ENCODE data around the gene MED27.
"Not testable (repeated sequence)": the region's sequence is repeated elsewhere in the genome, so short reads cannot be mapped to it uniquely, and the experiment has no call there.

The MED27 gene

GRCh38 chr9:132077881-132078698, 1.6 kb downstream of the MED27 start:
- peak; percentile 58 for DNase-seq (ENCODE audit: low spot score)

DNA sequence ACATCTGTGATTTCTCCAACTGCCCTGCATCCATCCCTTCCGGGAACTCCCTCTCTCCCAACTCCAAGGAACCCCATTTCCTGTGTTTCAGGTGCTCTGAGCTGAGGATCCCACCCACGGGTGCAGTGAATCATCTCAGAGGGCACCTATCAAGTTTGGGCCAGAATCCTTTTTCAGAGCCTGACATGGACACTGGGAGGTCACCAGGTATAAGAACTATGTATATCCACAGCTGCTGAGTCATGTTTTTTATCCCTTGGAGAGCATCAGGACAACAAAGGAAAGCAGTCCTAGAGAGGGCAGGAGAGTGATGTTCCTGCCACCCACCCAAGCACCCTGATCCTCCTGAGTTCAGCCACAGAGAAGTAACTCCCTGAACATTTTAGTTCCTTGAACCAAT, 3.8 kb downstream of the MED27 start:
- DNase-seq (ENCODE audit: low spot score), result no peak

- DNase-seq (ENCODE audit: low spot score), result no peak
Observed at GRCh38 chr9:132074736-132075135, 4.9 kb downstream of the MED27 start.

- DNase-seq (ENCODE audit: low spot score), result no peak
Observed at GRCh38 chr9:132071847-132072507, 7.7 kb downstream of the MED27 start.

- DNase-seq (ENCODE audit: low spot score), result no peak
Observed at GRCh38 chr9:132069046-132069898, 10.4 kb downstream of the MED27 start.

- no peak for DNase-seq (ENCODE audit: low spot score)
Observed at GRCh38 chr9:132068605-132069004, 11.1 kb downstream of the MED27 start.

- DNase-seq (ENCODE audit: low spot score), result no peak
Observed at GRCh38 chr9:132066511-132066910, 13.2 kb downstream of the MED27 start.

DNA sequence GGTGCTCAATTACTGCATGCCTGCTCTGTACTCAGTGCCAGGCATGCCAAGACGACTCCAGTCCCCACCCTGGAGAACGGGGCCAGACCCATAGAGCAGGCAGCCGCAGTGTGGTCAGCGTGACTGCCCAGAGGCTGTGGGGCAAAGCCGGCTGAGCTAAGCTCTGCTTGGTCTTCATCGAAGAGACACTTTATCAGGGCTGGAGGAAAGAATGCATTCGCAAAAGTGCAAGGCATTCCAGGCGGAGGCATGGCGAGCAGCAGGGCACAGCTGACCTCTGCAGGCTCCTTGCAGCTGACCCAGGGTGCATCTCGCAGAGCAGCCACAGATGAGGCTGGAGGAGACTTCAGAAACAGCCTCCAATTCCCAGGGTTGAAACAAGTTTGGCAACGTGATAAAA, 13.6 kb downstream of the MED27 start:
- DNase-seq (ENCODE audit: low spot score), result no peak

DNA sequence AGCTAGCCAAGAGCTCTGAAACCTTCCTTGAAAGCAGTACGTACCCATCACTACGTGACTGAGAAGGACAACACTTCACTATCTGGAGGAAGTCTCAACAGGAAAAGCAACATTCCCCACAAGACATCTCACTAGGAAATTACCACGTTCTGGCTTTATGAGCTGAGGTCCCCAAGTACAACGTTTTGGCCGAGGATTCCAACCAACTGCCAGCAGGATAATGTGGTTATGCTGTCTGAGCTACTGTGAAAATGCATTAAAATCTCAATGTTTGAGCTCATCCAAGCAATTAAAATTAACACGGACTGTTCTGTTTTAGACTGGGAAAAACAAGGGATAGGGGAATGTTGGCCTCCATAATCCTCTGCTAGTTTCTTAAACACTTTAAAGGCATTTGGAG, 16.4 kb downstream of the MED27 start:
- DNase-seq (ENCODE audit: low spot score), result no peak

- no peak for DNase-seq (ENCODE audit: low spot score)
Observed at GRCh38 chr9:132062806-132063205, 16.9 kb downstream of the MED27 start.

DNA sequence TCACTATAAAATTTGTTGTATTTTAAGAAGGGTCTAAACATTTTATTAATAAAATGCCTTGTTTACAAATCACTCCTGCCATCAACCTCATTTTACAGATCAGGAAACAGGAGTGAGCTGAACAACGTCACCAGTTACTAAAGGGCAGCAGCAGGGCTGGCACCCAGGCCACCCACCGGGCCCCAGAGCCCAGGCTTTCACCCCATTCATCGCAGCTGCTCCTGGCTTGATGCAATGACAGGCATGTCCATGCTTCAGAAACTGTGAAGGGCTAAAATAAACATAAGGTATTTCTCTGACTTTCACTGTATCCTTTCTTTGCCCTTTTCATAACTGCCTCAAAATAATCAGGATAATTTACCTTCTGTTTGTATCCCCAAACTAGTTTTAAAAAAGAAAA, 18.1 kb downstream of the MED27 start:
- no peak for DNase-seq (ENCODE audit: low spot score)

DNA sequence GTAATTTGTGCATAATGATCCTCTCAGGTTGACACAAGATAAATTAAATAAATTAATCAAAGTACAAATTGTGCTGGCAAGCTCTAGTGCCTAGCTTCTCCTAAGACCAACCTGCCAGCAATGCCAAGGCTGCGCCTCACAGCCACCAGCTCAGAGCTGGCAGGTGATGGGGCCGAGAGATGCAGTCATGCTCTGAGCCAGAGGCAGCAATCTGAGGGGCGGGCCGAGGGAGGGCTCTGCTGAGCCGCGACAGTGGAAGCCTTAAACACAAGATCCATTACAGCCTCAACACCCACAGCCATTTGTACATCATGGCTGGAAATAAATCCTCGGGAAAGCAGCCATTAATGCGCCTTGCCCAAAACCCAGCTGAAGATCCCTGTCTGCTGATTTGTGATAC, 20.3 kb downstream of the MED27 start:
- no peak for DNase-seq (ENCODE audit: low spot score)

DNA sequence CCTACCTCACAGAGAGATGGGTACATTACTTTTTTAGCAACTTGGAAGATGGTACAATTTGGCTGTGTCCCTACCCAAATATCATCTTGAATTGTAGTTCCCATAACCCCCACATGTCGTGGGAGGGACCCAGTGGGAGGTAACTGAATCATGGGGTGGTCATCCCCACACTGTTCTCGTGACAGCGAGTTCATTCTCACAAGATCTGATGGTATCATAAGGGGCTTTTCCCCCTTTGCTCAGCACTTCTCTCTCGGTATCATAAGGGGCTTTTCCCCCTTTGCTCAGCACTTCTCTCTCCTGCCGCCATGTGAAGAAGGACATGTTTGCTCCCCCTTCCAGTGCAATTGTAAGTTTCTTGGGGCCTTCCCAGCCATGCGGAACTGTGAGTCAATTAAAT, 21.4 kb downstream of the MED27 start:
- DNase-seq (ENCODE audit: low spot score), result not testable (repeated sequence)

DNA sequence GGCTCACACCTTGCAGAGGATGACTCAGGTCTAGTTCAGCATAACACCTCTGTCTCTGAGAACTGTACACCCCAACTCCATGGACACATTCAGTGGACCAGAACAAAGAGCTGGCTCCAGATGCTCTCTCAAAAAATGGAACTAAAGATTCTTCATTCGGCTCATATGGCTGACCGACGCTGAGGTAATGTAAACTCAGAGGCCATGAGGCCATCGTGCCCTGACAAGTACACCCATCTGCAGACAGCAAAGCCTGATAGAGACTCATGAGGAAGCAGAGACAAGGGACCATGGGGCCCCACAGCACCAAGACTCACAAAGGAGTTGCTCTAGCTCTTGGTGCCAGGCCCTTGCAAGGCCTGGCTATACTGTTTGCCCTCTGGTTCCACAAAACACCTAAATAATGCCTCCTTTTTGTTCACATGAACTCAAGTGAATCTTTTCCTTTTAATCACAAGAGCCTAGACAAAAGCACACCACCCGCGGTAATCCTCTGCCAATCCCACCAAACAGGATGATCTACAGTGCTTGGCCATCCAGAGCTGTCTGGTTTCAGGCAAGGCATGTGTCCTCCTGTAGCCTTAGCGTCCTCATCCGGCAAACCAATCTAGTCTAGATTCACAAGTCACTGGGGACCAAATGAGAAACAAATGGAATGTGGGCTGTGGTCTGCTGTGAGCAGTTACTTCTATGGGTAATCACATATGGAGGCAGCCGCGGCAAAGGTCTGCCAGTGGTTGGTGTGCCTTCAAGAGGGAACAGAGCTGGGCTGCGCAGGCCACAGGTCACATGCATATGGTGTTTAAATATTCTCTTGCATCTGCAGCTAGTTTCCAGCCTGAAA, 22.7 kb downstream of the MED27 start:
- no peak for DNase-seq (ENCODE audit: low spot score)

- DNase-seq (ENCODE audit: low spot score), result peak; percentile 75
Observed at GRCh38 chr9:132055756-132056155, 23.9 kb downstream of the MED27 start.

DNA sequence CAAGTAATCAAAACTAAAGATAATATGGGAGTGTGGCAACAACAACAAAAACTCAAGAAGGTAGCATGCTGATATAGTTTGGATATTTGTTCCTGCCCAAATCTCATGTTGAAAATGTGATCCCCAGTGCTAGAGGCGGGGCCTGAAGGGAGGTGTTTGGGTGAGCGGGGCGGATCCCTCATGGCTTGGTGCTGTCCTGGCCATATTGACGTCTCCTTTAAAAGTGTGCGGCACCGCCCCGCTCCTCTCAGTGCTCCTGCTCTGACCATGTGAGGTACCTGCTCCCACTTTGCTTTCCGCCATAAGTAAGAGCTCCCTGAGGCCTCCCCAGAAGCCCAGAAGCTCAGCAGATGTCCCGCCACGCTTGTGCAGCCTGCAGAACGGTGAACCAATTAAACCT, 25.6 kb downstream of the MED27 start:
- DNase-seq (ENCODE audit: low spot score), result no peak

GRCh38 chr9:132049900-132050299, 29.8 kb downstream of the MED27 start:
- DNase-seq (ENCODE audit: low spot score), result no peak

GRCh38 chr9:132049323-132049882, 30.3 kb downstream of the MED27 start:
- DNase-seq (ENCODE audit: low spot score), result no peak

GRCh38 chr9:132048201-132048600, 31.5 kb downstream of the MED27 start:
- no peak for DNase-seq (ENCODE audit: low spot score)

DNA sequence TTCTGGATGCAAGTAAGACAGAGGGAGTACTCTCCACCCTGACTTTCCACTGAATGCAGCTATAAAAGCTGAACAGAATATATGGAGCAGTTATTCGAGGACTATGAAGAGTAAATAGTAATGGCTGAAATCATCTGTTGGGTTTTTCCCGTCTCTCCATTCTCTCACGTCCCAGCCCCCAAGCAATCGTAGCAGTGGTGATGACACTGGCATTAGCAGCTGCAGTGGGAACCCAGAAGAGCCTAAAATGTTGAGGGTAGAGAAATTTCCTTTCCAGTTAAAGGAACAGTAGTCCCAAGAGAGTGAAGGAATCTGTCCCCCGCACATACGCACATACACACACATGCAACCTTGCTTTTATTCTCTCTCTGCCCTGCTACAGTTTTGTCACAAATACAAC, 33.2 kb downstream of the MED27 start:
- DNase-seq (ENCODE audit: low spot score), result no peak

- DNase-seq (ENCODE audit: low spot score), result no peak
Observed at GRCh38 chr9:132044176-132044875, 35.3 kb downstream of the MED27 start.
